WTC11 (cell line): ENCODE data around the gene NPL. TPM values are rescaled to one million over a fixed set of nuclear protein-coding genes. Genes with fewer than 3 reads are reported as not detected.

ENCODE experiments used
- ATAC-seq: fragments of 200-7000 bp; cut with Tn5 transposase; 2 replicates; pipeline ENCODE4 v1.10.0; 2021; ENCODE audit warnings: mild to moderate bottlenecking, moderate library complexity
- CTCF ChIA-PET: fragments of 300-600 bp; sonication (Branson Sonifier 250); formaldehyde crosslinking; loops from one replicate; lab custom pipeline; 2021; ENCODE audit warnings: antibody characterized with exemption; lab: Charles Lee
- POLR2A ChIA-PET: fragments of 350-600 bp; sonication (Branson Sonifier 250); formaldehyde crosslinking; loops from one replicate; lab custom pipeline; 2021; ENCODE audit warnings: antibody characterized with exemption; lab: Charles Lee
- DNase-seq: peaks from one replicate; pipeline ENCODE4 v3.0.0; 2021; ENCODE audit warnings: low spot score
- H3K27ac Mint-ChIP-seq: 2 replicates; pipeline ENCODE4 v1.8.0; 2021; ENCODE audit warnings: mixed read lengths
- H3K27me3 Mint-ChIP-seq: 2 replicates; pipeline ENCODE4 v1.8.0; 2021; ENCODE audit warnings: low read depth, mild to moderate bottlenecking, moderate library complexity, mixed read lengths
- H3K36me3 Mint-ChIP-seq: 2 replicates; pipeline ENCODE4 v1.8.0; 2021; ENCODE audit warnings: mixed read lengths
- H3K4me1 Mint-ChIP-seq: 2 replicates; pipeline ENCODE4 v1.8.0; 2022; ENCODE audit warnings: mixed read lengths
- H3K4me3 Mint-ChIP-seq: 2 replicates; pipeline ENCODE4 v1.8.0; 2021; ENCODE audit warnings: mild to moderate bottlenecking, moderate library complexity, mixed read lengths
- H3K9me3 Mint-ChIP-seq: 2 replicates; pipeline ENCODE4 v1.8.0; 2021; ENCODE audit warnings: mixed read lengths
- AFF4 ChIP-seq: sonication (generic); formaldehyde crosslinking; IDR thresholded peaks from 2 replicates; pipeline ENCODE4 v1.8.1; 2023; ENCODE audit warnings: mild to moderate bottlenecking, missing genetic modification reagents, borderline replicate concordance
- ATF1 ChIP-seq: sonication (generic); formaldehyde crosslinking; IDR thresholded peaks from 2 replicates; pipeline ENCODE4 v1.8.1; 2023; ENCODE audit warnings: mild to moderate bottlenecking, moderate library complexity, missing genetic modification reagents
- CREB1 ChIP-seq: sonication (generic); formaldehyde crosslinking; IDR thresholded peaks from 2 replicates; pipeline ENCODE4 v1.8.0; 2023; ENCODE audit warnings: mild to moderate bottlenecking, missing genetic modification reagents
- CREM ChIP-seq: sonication (generic); formaldehyde crosslinking; IDR thresholded peaks from 2 replicates; pipeline ENCODE4 v1.8.1; 2022; ENCODE audit warnings: mild to moderate bottlenecking, missing genetic modification reagents, moderate library complexity
- E2F4 ChIP-seq: sonication (generic); formaldehyde crosslinking; IDR thresholded peaks from 2 replicates; pipeline ENCODE4 v1.8.1; 2022; ENCODE audit warnings: low read depth, mild to moderate bottlenecking, moderate library complexity, missing genetic modification reagents, borderline replicate concordance
- ELF4 ChIP-seq: sonication (generic); formaldehyde crosslinking; IDR thresholded peaks from 2 replicates; pipeline ENCODE4 v1.8.1; 2022; ENCODE audit warnings: low read depth, mild to moderate bottlenecking, moderate library complexity, missing genetic modification reagents
- FOXK1 ChIP-seq: sonication (generic); formaldehyde crosslinking; IDR thresholded peaks from 2 replicates; pipeline ENCODE4 v1.8.0; 2022; ENCODE audit warnings: mild to moderate bottlenecking, moderate library complexity, missing genetic modification reagents
- GTF2I ChIP-seq: fragments of 250-450 bp; sonication (Bioruptor Pico); conservative IDR thresholded peaks from 2 replicates; pipeline ENCODE4 v1.4.0; 2021; ENCODE audit warnings: mild to moderate bottlenecking
- JAZF1 ChIP-seq: fragments of 250-450 bp; sonication (Bioruptor Pico); IDR thresholded peaks from 2 replicates; pipeline ENCODE4 v1.9.0; 2021; ENCODE audit warnings: moderate library complexity, mild to moderate bottlenecking, inconsistent platforms
- MXD4 ChIP-seq: fragments of 250-450 bp; sonication (Bioruptor Pico); IDR thresholded peaks from 2 replicates; pipeline ENCODE4 v1.8.0; 2021; ENCODE audit warnings: mild to moderate bottlenecking, moderate library complexity, borderline replicate concordance
- NFYB ChIP-seq: sonication (generic); formaldehyde crosslinking; conservative IDR thresholded peaks from 2 replicates; pipeline ENCODE4 v1.8.0; 2022; ENCODE audit warnings: low read depth, missing genetic modification reagents
- OVOL2 ChIP-seq: fragments of 250-450 bp; sonication (Bioruptor Pico); IDR thresholded peaks from 2 replicates; pipeline ENCODE4 v1.9.0; 2021; ENCODE audit warnings: mild to moderate bottlenecking, borderline replicate concordance
- RELA ChIP-seq: sonication (generic); formaldehyde crosslinking; IDR thresholded peaks from 2 replicates; pipeline ENCODE4 v1.8.1; 2022; ENCODE audit warnings: missing genetic modification reagents, mild to moderate bottlenecking, borderline replicate concordance
- RORB ChIP-seq: fragments of 250-450 bp; sonication (Bioruptor Pico); IDR thresholded peaks from 2 replicates; pipeline ENCODE4 v1.9.0; 2021; ENCODE audit warnings: mild to moderate bottlenecking
- TEAD4 ChIP-seq: sonication (generic); formaldehyde crosslinking; IDR thresholded peaks from 2 replicates; pipeline ENCODE4 v1.8.0; 2022; ENCODE audit warnings: mild to moderate bottlenecking, missing genetic modification reagents
- ZBTB21 ChIP-seq: sonication (generic); formaldehyde crosslinking; IDR thresholded peaks from 2 replicates; pipeline ENCODE4 v1.8.1; 2023; ENCODE audit warnings: mild to moderate bottlenecking, missing genetic modification reagents, borderline replicate concordance
- ZNF138 ChIP-seq: sonication (generic); formaldehyde crosslinking; conservative IDR thresholded peaks from 2 replicates; pipeline ENCODE4 v1.8.1; 2022; ENCODE audit warnings: mild to moderate bottlenecking, moderate library complexity, missing genetic modification reagents
- ZNF232 ChIP-seq: sonication (generic); formaldehyde crosslinking; IDR thresholded peaks from 2 replicates; pipeline ENCODE4 v1.8.0; 2022; ENCODE audit warnings: mild to moderate bottlenecking, missing genetic modification reagents
- ZNF281 ChIP-seq: sonication (generic); formaldehyde crosslinking; IDR thresholded peaks from 2 replicates; pipeline ENCODE4 v1.8.0; 2023; ENCODE audit warnings: mild to moderate bottlenecking, missing genetic modification reagents
- ZNF423 ChIP-seq: fragments of 250-450 bp; sonication (Bioruptor Pico); IDR thresholded peaks from 2 replicates; pipeline ENCODE4 v2.1.2; 2022; ENCODE audit warnings: mild to moderate bottlenecking, moderate library complexity
- total RNA-seq: library from RNA; stranded (reverse); gene quantifications from 3 replicates; pipeline ENCODE4 v1.2.3, GENCODE V29; 2021
- TF ChIP-seq, protein P1 (sequence below): fragments of 250-450 bp; sonication (Bioruptor Pico); IDR thresholded peaks from 2 replicates; pipeline ENCODE4 v2.1.2; 2022; ENCODE audit warnings: mild to moderate bottlenecking, moderate library complexity
- TF ChIP-seq, protein P2 (sequence below): sonication (generic); formaldehyde crosslinking; IDR thresholded peaks from 2 replicates; pipeline ENCODE4 v1.8.1; 2022; ENCODE audit warnings: low read depth, missing genetic modification reagents, borderline replicate concordance
- TF ChIP-seq, protein P3 (sequence below): sonication (generic); formaldehyde crosslinking; IDR thresholded peaks from 2 replicates; pipeline ENCODE4 v1.8.0; 2022; ENCODE audit warnings: mild to moderate bottlenecking, missing genetic modification reagents

Gene NPL
- total RNA-seq, 1 experiment from 2014 or later, result 3.6 TPM

GRCh38 chr1:182791281-182792179 is 2.0 kb downstream of the NPL start:
- peaks cover 65% of the 10 kb centered on the region for H3K27me3 Mint-ChIP-seq
- TF ChIP-seq ZNF138 (CRISPR knock-in tag) (no peak), ZBTB21 (CRISPR knock-in tag) (no peak), RELA (no peak), CREM (CRISPR knock-in tag) (no peak), OVOL2 (CRISPR knock-in tag) (no peak), JAZF1 (CRISPR knock-in tag) (no peak), AFF4 (CRISPR knock-in tag) (no peak), CREB1 (no peak), GTF2I (no peak), ZNF423 (CRISPR knock-in tag) (no peak), ATF1 (CRISPR knock-in tag) (no peak), FOXK1 (no peak)
- TF ChIP-seq, protein P1, sequence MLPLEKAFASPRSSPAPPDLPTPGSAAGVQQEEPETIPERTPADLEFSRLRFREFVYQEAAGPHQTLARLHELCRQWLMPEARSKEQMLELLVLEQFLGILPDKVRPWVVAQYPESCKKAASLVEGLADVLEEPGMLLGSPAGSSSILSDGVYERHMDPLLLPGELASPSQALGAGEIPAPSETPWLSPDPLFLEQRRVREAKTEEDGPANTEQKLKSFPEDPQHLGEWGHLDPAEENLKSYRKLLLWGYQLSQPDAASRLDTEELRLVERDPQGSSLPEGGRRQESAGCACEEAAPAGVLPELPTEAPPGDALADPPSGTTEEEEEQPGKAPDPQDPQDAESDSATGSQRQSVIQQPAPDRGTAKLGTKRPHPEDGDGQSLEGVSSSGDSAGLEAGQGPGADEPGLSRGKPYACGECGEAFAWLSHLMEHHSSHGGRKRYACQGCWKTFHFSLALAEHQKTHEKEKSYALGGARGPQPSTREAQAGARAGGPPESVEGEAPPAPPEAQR (CRISPR knock-in tag), result no peak
- TF ChIP-seq, protein P2, sequence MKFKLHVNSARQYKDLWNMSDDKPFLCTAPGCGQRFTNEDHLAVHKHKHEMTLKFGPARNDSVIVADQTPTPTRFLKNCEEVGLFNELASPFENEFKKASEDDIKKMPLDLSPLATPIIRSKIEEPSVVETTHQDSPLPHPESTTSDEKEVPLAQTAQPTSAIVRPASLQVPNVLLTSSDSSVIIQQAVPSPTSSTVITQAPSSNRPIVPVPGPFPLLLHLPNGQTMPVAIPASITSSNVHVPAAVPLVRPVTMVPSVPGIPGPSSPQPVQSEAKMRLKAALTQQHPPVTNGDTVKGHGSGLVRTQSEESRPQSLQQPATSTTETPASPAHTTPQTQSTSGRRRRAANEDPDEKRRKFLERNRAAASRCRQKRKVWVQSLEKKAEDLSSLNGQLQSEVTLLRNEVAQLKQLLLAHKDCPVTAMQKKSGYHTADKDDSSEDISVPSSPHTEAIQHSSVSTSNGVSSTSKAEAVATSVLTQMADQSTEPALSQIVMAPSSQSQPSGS, result no peak
- TF ChIP-seq, all 79 proteins: peak for 0
- DNase-seq (no peak), ATAC-seq (no peak)
- no peaks in the 10 kb centered on the region for H3K36me3 Mint-ChIP-seq
- H3K4me1 Mint-ChIP-seq, result peaks cover 16% of the 10 kb centered on the region; the same call in 1 of the 2 replicates
- ChIA-PET CTCF (interaction anchor here (1.3 to 12.0 kb wide), 3 partner anchors 9 to 192 kb away, joined by 3 to 669 read pairs (median 5); partner anchors contain the start of gene RGS16), POLR2A (no interaction called here)
- no peaks in the 10 kb centered on the region for H3K9me3 Mint-ChIP-seq
- no peak overlapping the region for H3K27ac Mint-ChIP-seq
- H3K4me3 Mint-ChIP-seq, result no peak overlapping the region

DNA sequence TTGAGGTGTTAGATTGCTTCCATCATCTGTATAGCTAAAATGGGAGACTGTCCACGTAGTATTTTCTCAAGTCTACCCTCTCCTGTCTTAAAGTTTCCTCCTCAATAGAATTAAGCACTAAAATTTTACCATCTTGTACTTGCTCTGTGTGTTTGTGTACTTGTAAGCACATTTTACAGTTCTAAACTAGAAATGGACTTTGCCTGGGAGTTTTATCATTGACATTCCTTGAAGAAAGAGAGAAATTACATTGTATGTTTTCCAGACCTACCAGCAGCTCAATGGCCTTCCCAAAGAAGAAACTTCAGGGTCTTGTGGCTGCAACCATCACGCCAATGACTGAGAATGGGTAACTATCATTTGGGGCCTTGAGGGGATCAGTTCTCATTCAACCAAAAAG is 4.5 kb downstream of the NPL start:
- H3K4me1 Mint-ChIP-seq, result peaks cover 12% of the 10 kb centered on the region; the same call in 1 of the 2 replicates
- POLR2A ChIA-PET, result no interaction called here
- TF ChIP-seq RORB (CRISPR knock-in tag) (no peak), ZNF232 (CRISPR knock-in tag) (no peak), JAZF1 (CRISPR knock-in tag) (no peak), TEAD4 (CRISPR knock-in tag) (no peak), E2F4 (CRISPR knock-in tag) (no peak), NFYB (no peak), ELF4 (no peak), ZNF281 (CRISPR knock-in tag) (no peak), MXD4 (no peak), ZNF138 (CRISPR knock-in tag) (no peak)
- TF ChIP-seq, protein P3, sequence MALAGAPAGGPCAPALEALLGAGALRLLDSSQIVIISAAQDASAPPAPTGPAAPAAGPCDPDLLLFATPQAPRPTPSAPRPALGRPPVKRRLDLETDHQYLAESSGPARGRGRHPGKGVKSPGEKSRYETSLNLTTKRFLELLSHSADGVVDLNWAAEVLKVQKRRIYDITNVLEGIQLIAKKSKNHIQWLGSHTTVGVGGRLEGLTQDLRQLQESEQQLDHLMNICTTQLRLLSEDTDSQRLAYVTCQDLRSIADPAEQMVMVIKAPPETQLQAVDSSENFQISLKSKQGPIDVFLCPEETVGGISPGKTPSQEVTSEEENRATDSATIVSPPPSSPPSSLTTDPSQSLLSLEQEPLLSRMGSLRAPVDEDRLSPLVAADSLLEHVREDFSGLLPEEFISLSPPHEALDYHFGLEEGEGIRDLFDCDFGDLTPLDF (CRISPR knock-in tag), result no peak
- TF ChIP-seq, all 79 proteins: peak for 0
- Mint-ChIP-seq H3K27me3 (peaks cover 40% of the 10 kb centered on the region), H3K36me3 (no peaks in the 10 kb centered on the region), H3K9me3 (no peaks in the 10 kb centered on the region), H3K4me3 (no peak overlapping the region), H3K27ac (no peak overlapping the region)
- ATAC-seq, result no peak
- no peak for DNase-seq
- CTCF ChIA-PET, result interaction anchor here (1.1 kb wide), 1 partner anchor 12 kb away, joined by 3 read pairs; no protein-coding TSS in a partner anchor
